ENCODE results near the gene AVPR1A.

The AVPR1A gene

DNA sequence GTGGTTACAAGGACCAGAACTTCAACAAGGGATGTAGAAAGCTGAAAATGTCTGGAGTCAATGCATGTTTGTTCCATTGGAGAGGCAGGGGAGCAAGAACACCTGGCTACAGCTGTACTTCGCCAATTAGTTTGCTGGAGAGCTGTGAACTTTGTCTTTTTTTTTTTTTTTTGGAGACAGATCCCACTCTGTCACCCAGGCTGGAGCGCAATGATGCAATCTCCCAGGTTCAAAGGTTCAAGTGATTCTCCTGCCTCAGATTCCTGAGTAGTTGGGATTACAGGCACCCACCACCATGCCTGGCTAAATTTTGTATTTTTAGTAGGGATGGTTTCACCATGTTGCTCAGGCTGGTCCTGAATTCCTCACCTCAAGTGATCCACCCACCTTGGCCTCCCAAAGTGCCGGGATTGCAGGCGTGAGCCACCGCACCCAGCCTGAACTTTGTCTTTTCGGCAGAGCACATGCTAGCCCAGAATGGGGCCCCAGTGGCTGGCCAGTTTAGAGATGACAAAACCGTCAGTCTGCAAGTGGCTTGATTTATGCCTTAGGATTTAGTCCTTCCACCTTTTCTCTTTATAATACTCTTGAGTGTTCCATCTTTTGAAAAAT, 55.5 kb downstream of the AVPR1A start:
- no peak for DNase-seq (ENCODE audit: extremely low read depth in 1 of 2, low read depth in 1 of 2)

DNA sequence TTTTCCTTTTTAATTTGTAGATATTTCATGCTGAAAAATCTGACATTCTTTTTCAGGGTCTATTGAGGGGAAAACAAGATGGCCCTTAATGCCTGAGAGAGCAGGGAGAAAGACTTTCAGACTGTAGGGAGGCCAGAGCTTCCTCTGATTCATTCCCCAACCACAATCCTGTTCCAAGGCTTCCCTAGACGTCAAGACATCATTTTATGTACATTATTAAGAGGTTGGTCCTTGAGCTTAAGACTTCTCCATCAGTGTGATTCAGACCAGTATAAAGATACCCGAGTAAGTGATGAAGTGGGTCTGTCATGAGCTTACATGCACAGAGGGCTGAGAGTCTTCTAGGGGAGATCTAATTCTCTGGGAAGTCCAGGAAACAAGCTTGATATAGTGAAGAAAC, 57.3 kb downstream of the AVPR1A start:
- no peak for DNase-seq (ENCODE audit: extremely low read depth in 1 of 2, low read depth in 1 of 2)

- no peak for DNase-seq (ENCODE audit: extremely low read depth in 1 of 2, low read depth in 1 of 2)
These were observed 57.9 kb downstream of the AVPR1A start for GRCh38 chr12:63093084-63093483.

All from stimulated activated CD8-positive, alpha-beta memory T cell treated with anti-CD3 and anti-CD28 coated beads, Interleukin-7, amount 100 ng/mL, for 48 hours (primary cell).